Nephron (organoid): Measurements from ENCODE around the gene DNAH7.

Experiments used
- H3K27ac Mint-ChIP-seq, 3 experiments: 2 replicates each; pipeline ENCODE4 v1.8.0; 2020; ENCODE audit warnings: mixed read lengths in 3 of 3, mild to moderate bottlenecking in 2 of 3, moderate library complexity in 1 of 3
- H3K27me3 Mint-ChIP-seq: 2 replicates; pipeline ENCODE4 v1.8.0; 2021; ENCODE audit warnings: low read depth, mild to moderate bottlenecking, moderate library complexity, mixed read lengths
- H3K36me3 Mint-ChIP-seq: 2 replicates; pipeline ENCODE4 v1.8.0; 2020; ENCODE audit warnings: low read depth, mixed read lengths
- H3K4me1 Mint-ChIP-seq: 2 replicates; pipeline ENCODE4 v1.8.0; 2020; ENCODE audit warnings: mixed read lengths
- H3K4me3 Mint-ChIP-seq, 3 experiments: 2 replicates each; pipeline ENCODE4 v1.8.0; 2020; ENCODE audit warnings: mild to moderate bottlenecking in 3 of 3, mixed read lengths in 3 of 3, moderate library complexity in 2 of 3
- H3K9me3 Mint-ChIP-seq: 2 replicates; pipeline ENCODE4 v1.8.0; 2020; ENCODE audit warnings: mixed read lengths
- CTCF ChIP-seq, 3 experiments: fragments of 200-600 bp; sonication (generic); IDR thresholded peaks; one replicate each; pipeline ENCODE4 v1.5.0; 2021; ENCODE audit warnings: antibody characterized with exemption in 3 of 3; ENCODE audit not compliant: unreplicated experiment in 3 of 3

Gene DNAH7

DNA sequence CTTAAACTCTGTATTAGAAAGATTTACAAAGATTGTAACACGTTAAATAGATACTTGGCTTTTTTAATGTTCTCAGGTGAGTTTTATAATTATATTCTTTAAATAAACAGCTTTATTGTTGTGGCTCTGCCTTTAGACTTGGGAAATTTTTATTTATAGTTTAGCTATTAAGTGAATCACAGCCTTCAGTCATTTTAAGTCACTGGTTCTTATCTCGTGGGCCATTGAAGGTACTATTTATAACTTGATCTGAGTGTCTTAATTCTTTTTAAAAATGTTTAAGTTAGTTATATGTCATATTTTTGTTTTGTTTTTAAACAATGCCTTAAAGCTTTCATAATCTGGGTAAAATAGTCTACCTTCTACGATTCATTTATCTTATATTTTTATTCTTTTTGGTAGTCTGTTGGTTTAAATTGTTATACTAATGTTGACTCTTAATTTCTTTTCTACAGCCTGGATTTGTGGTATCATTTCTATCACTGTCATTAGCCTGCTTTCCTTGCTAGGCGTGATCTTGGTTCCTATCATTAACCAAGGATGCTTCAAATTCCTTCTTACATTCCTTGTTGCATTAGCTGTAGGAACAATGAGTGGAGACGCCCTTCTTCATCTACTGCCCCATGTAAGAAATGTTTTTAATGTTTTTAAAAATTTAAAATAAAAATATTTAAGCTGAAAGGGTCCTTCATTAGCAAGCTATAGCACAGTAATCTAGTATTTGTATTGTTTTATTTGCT, 362.3 kb downstream of the DNAH7 start:
- H3K4me3 Mint-ChIP-seq, result no peak overlapping the region
- no peak for TF ChIP-seq CTCF (IDR thresholded peaks at IDR 0.05; ENCODE audit: unreplicated experiment in 3 of 3)
- peaks cover 57% of the 10 kb centered on the region for H3K36me3 Mint-ChIP-seq
- no peaks in the 10 kb centered on the region for H3K4me1 Mint-ChIP-seq
- no peaks in the 10 kb centered on the region for H3K27me3 Mint-ChIP-seq
- H3K27ac Mint-ChIP-seq, result peak overlapping the region in 2 of 3 experiments; percentile 53 to 62
- peaks cover 10% of the 10 kb centered on the region for H3K9me3 Mint-ChIP-seq

GRCh38 chr2:195700480-195700879, 368.2 kb downstream of the DNAH7 start:
- Mint-ChIP-seq H3K4me3 (no peak overlapping the region), H3K4me1 (no peaks in the 10 kb centered on the region), H3K27ac (no peak overlapping the region), H3K27me3 (no peaks in the 10 kb centered on the region), H3K36me3 (peaks cover 81% of the 10 kb centered on the region), H3K9me3 (peaks cover 49% of the 10 kb centered on the region)
- TF ChIP-seq CTCF (IDR thresholded peaks at IDR 0.05; ENCODE audit: unreplicated experiment in 3 of 3), result no peak

GRCh38 chr2:195697681-195698220, 370.9 kb downstream of the DNAH7 start:
- no peaks in the 10 kb centered on the region for H3K27me3 Mint-ChIP-seq
- H3K36me3 Mint-ChIP-seq, result peaks cover 96% of the 10 kb centered on the region
- peaks cover 64% of the 10 kb centered on the region for H3K9me3 Mint-ChIP-seq
- H3K27ac Mint-ChIP-seq, result no peak overlapping the region
- H3K4me3 Mint-ChIP-seq, result no peak overlapping the region
- H3K4me1 Mint-ChIP-seq, result no peaks in the 10 kb centered on the region
- no peak for TF ChIP-seq CTCF (IDR thresholded peaks at IDR 0.05; ENCODE audit: unreplicated experiment in 3 of 3)

GRCh38 chr2:195696012-195696411, 372.6 kb downstream of the DNAH7 start:
- TF ChIP-seq CTCF (IDR thresholded peaks at IDR 0.05; ENCODE audit: unreplicated experiment in 3 of 3), result no peak
- no peak overlapping the region for H3K4me3 Mint-ChIP-seq

GRCh38 chr2:195695002-195695631, 373.5 kb downstream of the DNAH7 start:
- H3K4me3 Mint-ChIP-seq, result no peak overlapping the region
- no peak for TF ChIP-seq CTCF (IDR thresholded peaks at IDR 0.05; ENCODE audit: unreplicated experiment in 3 of 3)
- no peaks in the 10 kb centered on the region for H3K4me1 Mint-ChIP-seq
- peaks cover 74% of the 10 kb centered on the region for H3K9me3 Mint-ChIP-seq
- no peak overlapping the region for H3K27ac Mint-ChIP-seq
- H3K27me3 Mint-ChIP-seq, result no peaks in the 10 kb centered on the region
- peaks cover 98% of the 10 kb centered on the region for H3K36me3 Mint-ChIP-seq

More at GRCh38 chr2:195696012-195696411, 372.6 kb downstream of the DNAH7 start:
- Mint-ChIP-seq H3K4me1 (no peaks in the 10 kb centered on the region), H3K27me3 (no peaks in the 10 kb centered on the region), H3K27ac (no peak overlapping the region), H3K36me3 (peaks cover 98% of the 10 kb centered on the region), H3K9me3 (peaks cover 72% of the 10 kb centered on the region)
